DMS114 treated with DMSO at 0.1 percent for 48 hours (cell line): ENCODE measurements around the gene FREM1.
"Not testable (repeated sequence)": the region's sequence is repeated elsewhere in the genome, so short reads cannot be mapped to it uniquely, and the experiment has no call there.

Source experiments
- DNase-seq: peaks from one replicate; lab custom pipeline; 2025; ENCODE audit not compliant: unreplicated experiment; lab: John Stamatoyannopoulos, UW

FREM1 gene

DNA sequence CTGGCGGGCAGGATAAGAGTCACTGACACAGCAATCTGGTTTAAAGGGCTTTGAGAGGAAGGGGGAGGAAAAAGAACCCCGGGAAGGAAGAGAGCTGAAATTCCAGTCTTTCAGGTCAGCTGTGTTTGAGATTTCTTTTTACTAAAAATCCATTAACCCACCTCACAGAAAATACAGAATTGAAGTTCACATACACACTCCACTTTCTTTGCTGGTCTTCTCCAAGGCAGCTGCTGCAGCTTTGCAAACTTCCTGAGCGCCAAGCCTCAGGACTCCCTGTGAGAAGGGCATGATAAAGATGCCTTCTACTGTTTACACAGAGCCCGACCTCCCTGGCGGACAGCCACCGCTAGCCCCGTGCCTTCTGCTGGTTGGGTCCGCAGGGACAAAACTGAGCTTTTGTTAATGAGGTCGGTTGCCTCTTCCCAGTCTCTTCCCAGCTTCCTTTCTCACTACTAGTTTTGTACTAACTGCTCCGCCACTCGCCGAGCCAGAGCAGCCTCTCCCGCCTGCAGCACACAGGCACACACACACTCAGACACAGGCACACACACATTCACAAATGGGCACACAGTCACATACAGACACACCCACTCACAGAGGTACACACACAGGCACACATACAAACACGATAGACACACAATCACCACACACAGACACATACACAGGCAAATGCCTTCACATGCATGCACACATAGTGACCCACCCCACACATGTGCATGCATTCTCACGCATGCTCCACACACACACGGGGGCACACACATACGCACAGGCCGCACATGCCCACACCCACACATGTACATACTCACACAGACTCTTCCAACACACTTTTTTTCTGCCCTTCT is at the start of gene FREM1:
FREM1 (minus strand) TSS at position 468 of the 845 bp plus-strand sequence. CDS start 41,451 bp downstream, outside the sequence.
- no peak for DNase-seq

GRCh38 chr9:14958989-14959388 is 48.8 kb upstream of the FREM1 start:
- DNase-seq: no peak

- no peak for DNase-seq
These were observed 46.9 kb upstream of the FREM1 start for GRCh38 chr9:14957109-14957508.

DNA sequence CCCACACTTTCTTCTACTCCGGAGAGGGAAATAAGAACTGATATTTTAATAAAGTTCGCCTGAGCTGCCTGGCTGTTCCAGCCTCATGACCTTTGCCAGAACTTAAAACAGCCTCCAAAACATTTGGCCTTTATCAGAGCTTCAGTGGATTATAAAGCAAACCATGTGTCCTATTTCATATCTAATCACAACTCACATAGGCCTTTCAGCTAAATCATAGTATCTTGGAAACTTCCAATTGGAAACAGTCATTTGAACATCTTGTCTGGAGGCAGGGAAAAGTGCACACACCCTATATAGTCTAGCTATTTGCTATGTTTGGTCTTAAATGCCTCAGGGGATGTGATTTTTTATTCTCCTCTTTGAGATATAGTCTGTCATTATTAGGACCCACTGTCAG is 46.0 kb upstream of the FREM1 start:
- no peak for DNase-seq

- DNase-seq: no peak
These were observed 35.1 kb upstream of the FREM1 start for GRCh38 chr9:14945351-14945750.

DNA sequence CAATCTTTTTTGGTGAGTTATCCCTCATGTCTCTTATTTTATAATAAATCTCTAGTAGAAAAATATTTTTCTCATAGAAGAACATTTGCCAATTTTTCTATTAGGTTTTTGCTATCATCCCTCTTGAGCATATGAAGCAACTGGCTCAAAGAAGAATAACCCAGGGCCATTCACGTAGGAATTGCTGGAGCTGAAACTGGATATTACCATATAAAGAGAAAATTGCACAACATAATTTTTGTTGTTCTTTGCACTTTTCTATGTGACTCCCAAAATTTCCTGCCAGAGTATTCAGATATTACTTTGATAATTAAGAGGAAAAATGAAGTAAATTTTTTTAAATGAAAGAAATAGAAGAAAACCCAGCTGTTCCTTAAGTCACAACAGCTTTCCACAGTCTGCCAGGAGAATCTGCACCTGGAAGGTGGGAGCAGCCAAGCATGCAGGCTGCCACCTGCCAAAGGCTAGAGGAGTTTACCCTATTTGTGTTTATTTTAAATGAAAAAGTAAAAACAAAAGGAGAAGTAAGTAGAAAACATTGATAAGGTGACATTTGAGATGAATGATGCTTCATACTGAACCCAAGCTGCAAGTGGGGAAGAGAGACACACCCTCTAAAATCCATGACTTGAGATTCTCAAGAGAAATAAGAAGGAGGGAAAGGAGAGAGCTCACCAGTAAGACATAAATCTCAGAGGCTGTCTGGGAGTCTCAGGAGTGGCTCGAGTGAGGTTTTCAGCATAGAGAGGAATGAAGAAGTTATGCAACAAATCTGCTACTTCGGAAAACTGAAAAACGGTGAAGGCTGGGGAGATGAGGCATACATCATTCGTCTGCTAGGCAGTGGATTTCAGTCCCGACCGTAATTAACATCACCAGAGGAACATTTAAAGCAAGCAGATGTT is 31.5 kb upstream of the FREM1 start:
- DNase-seq: no peak

DNA sequence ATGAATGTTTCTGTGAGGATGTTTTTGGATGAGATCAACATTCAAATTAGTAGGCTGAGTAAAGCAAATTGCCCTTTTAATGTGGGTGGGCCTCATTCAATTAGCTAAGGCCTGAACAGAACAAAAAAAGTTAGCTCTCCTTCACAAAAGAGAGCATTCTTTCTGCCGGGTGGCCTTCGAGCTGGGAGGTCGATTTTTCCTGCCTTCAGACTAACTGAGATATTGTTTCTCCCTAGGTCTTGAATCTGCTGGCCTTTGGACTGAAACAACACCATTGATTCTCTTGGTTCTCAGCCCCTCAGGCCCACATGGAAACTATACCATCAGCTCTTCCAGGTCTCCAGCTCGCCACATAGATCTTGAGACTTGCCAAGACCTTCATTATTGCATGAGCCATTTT is 29.1 kb upstream of the FREM1 start:
- DNase-seq: no peak

GRCh38 chr9:14937216-14937615 is 27.0 kb upstream of the FREM1 start:
- no peak for DNase-seq

DNA sequence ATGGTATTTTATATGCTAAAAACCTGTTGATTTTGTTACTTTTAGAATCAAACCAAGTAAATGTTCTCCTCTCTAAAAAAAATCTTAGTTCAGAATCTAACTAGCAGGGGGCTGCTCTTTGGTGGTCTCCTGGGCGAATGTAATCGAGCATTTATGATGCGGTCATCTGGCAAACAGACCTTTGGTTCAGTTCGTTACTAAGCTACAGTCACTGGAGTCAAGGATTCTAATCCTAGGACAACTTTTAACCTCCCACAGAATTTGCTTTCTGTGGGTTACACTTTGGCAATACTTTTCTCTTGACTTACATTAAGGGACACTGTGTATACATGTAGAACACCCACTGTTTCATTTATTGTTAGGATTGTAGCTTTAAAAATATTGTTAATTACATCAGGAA is 26.3 kb upstream of the FREM1 start:
- DNase-seq: no peak

DNA sequence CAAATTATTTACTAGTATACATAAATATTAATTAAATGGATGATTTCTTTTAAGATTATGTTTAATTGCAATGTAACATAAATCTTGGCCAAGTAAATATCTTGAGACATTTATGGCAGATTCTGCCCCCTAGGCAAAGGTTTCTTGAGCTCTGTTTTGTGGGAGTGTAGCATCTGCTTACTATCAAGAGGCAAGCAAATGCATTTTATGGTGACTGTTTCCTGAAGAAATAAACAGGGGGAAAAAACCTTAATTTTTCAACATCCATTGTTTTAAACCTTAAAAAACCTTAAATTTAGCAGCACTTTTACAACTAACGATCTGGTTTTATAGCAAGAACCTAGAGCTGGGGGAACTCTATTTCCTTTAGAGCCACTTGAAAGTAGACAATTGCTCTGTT is 25.7 kb upstream of the FREM1 start:
- no peak for DNase-seq

DNA sequence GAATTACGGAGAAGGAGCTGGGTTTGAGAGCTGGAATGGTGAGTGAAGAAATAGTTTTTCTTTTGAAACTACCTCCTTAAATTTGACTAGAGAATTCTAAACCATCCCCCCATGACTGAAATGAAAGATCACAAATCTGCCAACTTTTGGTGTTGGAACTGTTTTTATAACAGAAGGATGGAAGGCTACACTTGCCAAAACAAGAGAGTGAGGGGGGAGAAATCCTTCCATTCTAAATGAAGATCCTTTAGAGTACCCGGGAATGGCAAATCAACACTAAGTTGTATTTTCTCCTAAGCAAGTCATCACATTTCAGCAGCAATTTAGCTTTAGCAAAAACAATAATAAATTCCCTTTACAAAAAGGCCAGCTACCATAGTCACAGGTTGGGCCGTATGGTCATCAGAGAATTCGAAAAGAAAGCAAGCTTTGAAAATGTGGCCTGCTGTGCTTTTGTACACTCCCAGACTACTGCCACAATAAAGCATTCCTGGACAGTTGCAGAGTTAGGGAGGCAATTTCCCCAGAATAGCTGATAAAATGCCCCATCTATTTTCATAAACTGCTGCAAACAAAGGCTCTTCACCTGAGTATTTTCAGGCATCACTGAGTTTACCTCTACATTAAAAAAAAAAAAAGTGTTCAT is 25.0 kb upstream of the FREM1 start:
- no peak for DNase-seq

- no peak for DNase-seq
These were observed 22.4 kb upstream of the FREM1 start for GRCh38 chr9:14932641-14933040.

DNA sequence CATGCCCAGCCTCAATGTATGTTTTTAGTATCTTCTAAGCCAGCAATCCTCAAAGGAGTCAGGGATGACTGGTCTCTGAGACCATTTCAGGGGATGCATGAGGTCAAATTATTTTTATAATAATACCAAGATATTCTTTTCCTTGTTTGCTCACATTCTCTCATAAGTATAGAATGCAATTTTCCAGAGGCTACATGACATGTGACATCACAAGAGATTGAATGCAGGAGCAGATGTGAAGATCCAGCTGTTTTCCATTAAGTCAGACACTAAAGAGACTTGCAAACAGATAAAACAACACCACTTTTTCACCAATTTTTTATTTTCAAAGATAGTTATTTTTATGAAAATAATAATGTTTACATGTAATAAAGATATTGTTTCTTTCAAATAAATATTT is 22.0 kb upstream of the FREM1 start:
- no peak for DNase-seq

DNA sequence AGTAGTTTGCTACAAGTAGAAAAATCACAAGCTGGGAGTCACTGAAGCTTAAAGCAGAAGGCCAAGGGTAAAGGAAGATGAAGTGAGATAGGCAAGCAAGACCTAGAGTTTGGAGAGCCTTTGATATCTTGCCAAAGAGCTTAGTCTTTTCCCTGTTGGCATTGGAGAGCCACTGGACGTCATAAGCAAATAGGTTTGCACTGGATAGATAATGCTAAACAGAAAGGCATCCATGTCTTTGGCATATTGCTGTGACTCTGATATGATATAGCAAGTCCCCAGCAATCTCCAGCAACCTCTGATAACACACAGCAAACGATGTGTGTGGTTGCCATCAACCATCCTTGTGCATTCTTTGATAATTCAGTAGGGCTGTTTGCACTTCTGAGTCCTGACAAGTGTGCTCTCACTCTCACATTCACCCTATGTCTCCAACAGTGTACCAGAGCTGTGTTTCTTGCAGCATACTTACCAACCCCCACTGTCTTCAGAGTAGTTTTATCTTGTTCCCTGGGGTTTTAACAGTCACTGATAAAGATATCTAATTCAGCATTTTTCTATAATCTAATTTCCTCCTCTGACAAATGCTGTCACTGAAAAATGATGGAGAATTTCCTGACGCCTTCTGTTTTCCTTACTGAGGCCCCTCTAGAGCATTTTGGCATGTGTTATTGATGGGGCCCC is 16.9 kb upstream of the FREM1 start:
- DNase-seq: no peak

GRCh38 chr9:14924230-14925219 is 14.3 kb upstream of the FREM1 start:
- no peak for DNase-seq

DNA sequence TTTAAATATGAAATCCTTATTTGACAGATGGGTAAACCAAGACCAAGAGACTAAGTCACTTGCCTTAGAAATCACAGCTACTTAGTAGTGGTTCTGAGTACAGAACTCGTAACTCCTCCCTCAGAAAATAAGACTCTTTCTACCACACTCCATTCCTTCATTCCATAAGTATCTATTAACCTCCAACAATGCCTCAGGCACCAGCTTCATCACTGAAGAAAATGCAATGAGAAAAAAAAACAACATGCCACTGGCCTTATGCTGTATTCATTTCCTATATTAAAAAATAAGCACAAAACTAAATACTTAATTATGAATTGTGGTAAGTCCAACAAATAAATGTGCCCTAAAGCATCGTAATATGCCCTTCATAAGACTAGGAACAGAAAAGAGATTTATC is 13.5 kb upstream of the FREM1 start:
- no peak for DNase-seq

GRCh38 chr9:14920805-14921204 is 10.6 kb upstream of the FREM1 start:
- DNase-seq: not testable (repeated sequence)

DNA sequence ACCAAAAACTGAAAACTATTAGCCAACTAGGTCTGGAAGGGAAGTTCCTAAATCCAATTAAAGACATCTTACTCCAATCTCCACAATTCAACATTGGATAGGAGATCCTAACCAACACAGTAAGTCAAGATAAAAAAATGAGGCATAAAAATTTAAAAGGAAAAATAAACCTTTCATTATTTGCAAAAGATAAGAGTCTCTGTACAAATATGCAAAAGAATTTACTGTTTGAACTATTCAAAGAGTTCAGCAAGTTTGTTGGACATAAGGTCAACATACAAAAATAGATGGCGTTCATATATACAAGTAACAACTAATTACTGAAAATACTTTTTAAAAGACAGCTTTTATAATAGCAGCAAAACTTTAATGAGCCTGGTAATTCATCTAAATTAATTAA is 3.1 kb upstream of the FREM1 start:
- DNase-seq: no peak

- DNase-seq: no peak
These were observed 2.6 kb upstream of the FREM1 start for GRCh38 chr9:14912859-14913258.

- DNase-seq: no peak
These were observed 818 bp upstream of the FREM1 start for GRCh38 chr9:14911046-14911445.
